Adipocyte (in vitro differentiated cells): Measurements from ENCODE around the gene PRKRA.

ENCODE experiments used
- DNase-seq: peaks from one replicate; pipeline ENCODE4 v3.0.0-alpha.2; 2015; ENCODE audit warnings: low read depth
- H3K27me3 ChIP-seq: replicated peaks from 2 replicates; pipeline ENCODE4 v1.7.0; 2013; ENCODE audit warnings: mild to moderate bottlenecking, low read length, moderate library complexity; ENCODE audit not compliant: control insufficient read depth, insufficient read depth
- H3K36me3 ChIP-seq: 2 replicates; pipeline ENCODE4 v1.7.0; 2013; ENCODE audit warnings: low read length, mild to moderate bottlenecking, moderate library complexity; ENCODE audit not compliant: control insufficient read depth, insufficient read depth, severe bottlenecking
- H3K4me1 ChIP-seq: 2 replicates; pipeline ENCODE4 v1.7.0; 2013; ENCODE audit warnings: mild to moderate bottlenecking, low read length, moderate library complexity; ENCODE audit not compliant: control insufficient read depth, insufficient read depth
- H3K4me3 ChIP-seq: 2 replicates; pipeline ENCODE4 v1.7.0; 2013; ENCODE audit warnings: mild to moderate bottlenecking, low read length, moderate library complexity
- H3K9ac ChIP-seq: 2 replicates; pipeline ENCODE4 v1.7.0; 2013; ENCODE audit warnings: mild to moderate bottlenecking, low read length, moderate library complexity
- H3K9me3 ChIP-seq: 2 replicates; pipeline ENCODE4 v1.7.0; 2013; ENCODE audit warnings: mild to moderate bottlenecking, low read length, moderate library complexity; ENCODE audit not compliant: control insufficient read depth

PRKRA gene

DNA sequence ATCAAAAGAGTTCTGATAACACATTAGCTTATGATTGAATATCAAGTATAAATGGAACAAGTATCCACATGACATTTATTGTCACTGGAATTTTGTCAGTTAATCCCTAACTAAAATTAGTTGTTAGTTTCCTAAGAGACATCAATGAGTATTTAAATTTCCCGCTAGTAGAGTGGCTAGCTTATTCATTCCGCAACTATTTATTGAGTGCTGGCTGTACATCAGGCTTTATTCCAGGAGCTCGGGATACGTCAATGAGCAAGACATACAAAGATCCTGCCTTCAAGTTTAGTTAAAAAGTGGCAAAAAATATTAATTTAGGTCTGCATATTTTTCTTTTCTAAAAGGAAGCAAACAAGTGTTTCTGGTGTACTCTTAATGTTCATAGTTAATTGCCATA lies 59.3 kb downstream of the PRKRA start:
- H3K9me3 ChIP-seq = no peaks in the 10 kb centered on the region
- peaks cover 3% of the 10 kb centered on the region for H3K4me1 ChIP-seq
- no peak overlapping the region for H3K9ac ChIP-seq
- H3K4me3 ChIP-seq = no peak overlapping the region
- DNase-seq = no peak
- H3K27me3 ChIP-seq = no peaks in the 10 kb centered on the region
- no peaks in the 10 kb centered on the region for H3K36me3 ChIP-seq

DNA sequence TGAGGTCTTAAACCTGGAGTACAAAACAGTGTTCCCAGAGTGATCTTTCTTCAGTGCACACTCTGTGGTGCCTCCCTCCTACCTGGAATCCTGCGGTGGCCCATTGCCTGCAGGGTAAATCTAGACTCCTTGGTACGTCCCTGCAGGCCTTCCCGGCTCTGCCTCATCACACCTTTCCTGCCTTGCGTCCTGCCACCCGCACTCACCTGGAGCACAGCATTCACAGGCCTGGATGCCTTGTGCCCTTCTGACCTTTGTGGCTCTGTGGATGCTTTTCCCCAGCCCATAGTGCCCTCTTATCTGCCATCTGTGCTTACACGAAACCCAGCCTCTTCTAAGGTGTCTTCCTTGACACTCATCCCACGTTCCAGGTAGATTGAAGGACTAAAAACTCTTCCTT lies 62.7 kb downstream of the PRKRA start:
- peaks cover 5% of the 10 kb centered on the region for H3K36me3 ChIP-seq
- DNase-seq = no peak
- H3K9me3 ChIP-seq = no peaks in the 10 kb centered on the region
- no peaks in the 10 kb centered on the region for H3K27me3 ChIP-seq
- no peak overlapping the region for H3K9ac ChIP-seq
- H3K4me3 ChIP-seq = no peak overlapping the region
- peaks cover 10% of the 10 kb centered on the region for H3K4me1 ChIP-seq

- Histone ChIP-seq H3K4me1 (peaks cover 10% of the 10 kb centered on the region), H3K27me3 (no peaks in the 10 kb centered on the region), H3K9ac (no peak overlapping the region), H3K36me3 (peaks cover 5% of the 10 kb centered on the region), H3K9me3 (no peaks in the 10 kb centered on the region), H3K4me3 (no peak overlapping the region)
- DNase-seq = peak; percentile 21
Observed at GRCh38 chr2:178386986-178387597, 63.9 kb downstream of the PRKRA start.

GRCh38 chr2:178385595-178386148 lies 65.3 kb downstream of the PRKRA start:
- no peaks in the 10 kb centered on the region for H3K27me3 ChIP-seq
- peaks cover 10% of the 10 kb centered on the region for H3K4me1 ChIP-seq
- no peaks in the 10 kb centered on the region for H3K9me3 ChIP-seq
- DNase-seq = peak; percentile 14
- peaks cover 5% of the 10 kb centered on the region for H3K36me3 ChIP-seq
- H3K4me3 ChIP-seq = no peak overlapping the region
- no peak overlapping the region for H3K9ac ChIP-seq

DNA sequence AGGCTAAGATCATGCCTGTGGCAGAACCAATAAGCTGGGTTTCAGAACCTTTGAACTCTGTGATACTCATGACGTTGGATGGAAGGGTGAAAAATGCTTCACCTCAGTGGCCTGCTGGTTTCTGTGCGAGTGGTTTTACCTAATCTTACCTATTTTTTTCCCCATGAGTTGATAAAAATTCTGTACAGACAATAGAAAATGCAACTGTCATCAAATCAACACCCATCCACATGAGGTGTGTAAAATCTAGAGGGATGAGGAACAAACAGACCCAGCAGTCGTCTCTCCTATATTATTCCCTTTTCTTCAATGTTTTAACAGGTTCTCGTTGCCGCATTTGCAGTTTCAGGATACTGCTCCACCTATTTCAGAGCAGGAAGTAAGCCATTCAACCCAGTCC lies 67.3 kb downstream of the PRKRA start:
- Histone ChIP-seq H3K9me3 (no peaks in the 10 kb centered on the region), H3K4me3 (no peak overlapping the region), H3K27me3 (no peaks in the 10 kb centered on the region), H3K36me3 (peaks cover 5% of the 10 kb centered on the region), H3K4me1 (peaks cover 10% of the 10 kb centered on the region), H3K9ac (no peak overlapping the region)
- no peak for DNase-seq
